ENCODE results near the gene SMU1. TPM values are rescaled to one million over a fixed set of nuclear protein-coding genes. Genes with fewer than 3 reads are reported as not detected.

The SMU1 gene
- total RNA-seq, 1 experiment from 2014 or later: 30.5 TPM

GRCh38 chr9:33048054-33048465 lies 28.4 kb downstream of the SMU1 start:
- RAD21 ChIA-PET (ENCODE audit: low non-redundant PET in 1 of 2, low total read pairs in 2 of 2, uncharacterized antibody in 2 of 2, unreplicated experiment in 2 of 2): no interaction called here
- Histone ChIP-seq H2AFZ (ENCODE audit: low read depth, low read length, poor library complexity, severe bottlenecking) (no peak overlapping the region), H3K4me3 (replicated peaks in 1 of 2; ENCODE audit: low read depth in 1 of 2, low read length in 2 of 2) (no peak overlapping the region), H3K27ac (ENCODE audit: low read depth, low read length) (no peak overlapping the region), H3K4me1 (ENCODE audit: control insufficient read depth in 1 of 2, insufficient read depth in 2 of 2, low read length in 2 of 2) (no peaks in the 10 kb centered on the region), H3K9ac (ENCODE audit: low read length) (no peak overlapping the region), H3K4me2 (ENCODE audit: low read length) (no peak overlapping the region), H3K9me3 (ENCODE audit: control insufficient read depth in 1 of 2, insufficient read depth in 1 of 2, low read depth in 1 of 2, low read length in 2 of 2) (no peaks in the 10 kb centered on the region), H3K79me2 (ENCODE audit: insufficient read depth, low read length) (0 out of 2 replicates have a peak, but pooled peaks cover 8% of the 10 kb centered on the region), H3K36me3 (ENCODE audit: control insufficient read depth in 1 of 2, insufficient read depth in 2 of 2, low read length in 2 of 2) (peaks cover 16 to 27% of the 10 kb centered on the region in 2 experiments), H3K9me2 (ENCODE audit: insufficient read depth) (no peaks in the 10 kb centered on the region), H4K20me1 (ENCODE audit: insufficient read depth) (no peaks in the 10 kb centered on the region), H3K27me3 (ENCODE audit: insufficient read depth, low read length) (no peaks in the 10 kb centered on the region)
- POLR2A ChIA-PET: interaction anchor here (0.6 to 1.1 kb wide), 2 partner anchors 23 to 458 kb away, joined by 3 read pairs; partner anchors contain the start of gene DNAJA1
- ATAC-seq (no peak), DNase-seq (ENCODE audit: low read depth, low spot score) (no peak)
- intact Hi-C loops (cut with micrococcal nuclease): no loop called here
- CTCF ChIA-PET: no interaction called here
- TF ChIP-seq EZH2phosphoT487 (IDR thresholded peaks at IDR 0.05; ENCODE audit: borderline replicate concordance) (no peak), CEBPB (IDR thresholded peaks at IDR 0.05; ENCODE audit: low read depth) (no peak), YY1 (IDR thresholded peaks at IDR 0.05; ENCODE audit: extremely low read depth, insufficient replicate concordance, low read depth, low read length) (no peak), ATF3 (IDR thresholded peaks at IDR 0.05) (no peak), SRF (IDR thresholded peaks at IDR 0.05; ENCODE audit: low read depth) (no peak), SIN3A (IDR thresholded peaks at IDR 0.05; ENCODE audit: low read depth) (no peak), ZBTB33 (IDR thresholded peaks at IDR 0.05; ENCODE audit: extremely low read depth, insufficient replicate concordance, low read length) (no peak), JUND (IDR thresholded peaks at IDR 0.05) (no peak), POLR2A (IDR thresholded peaks at IDR 0.05; ENCODE audit: borderline replicate concordance, extremely low read depth, insufficient read depth, insufficient read length) (no peak), EZH2 (IDR thresholded peaks at IDR 0.05) (no peak)
- BruUV-seq (replicated peaks): no TSS peak

All from HCT116 (cell line).